Islet precursor cell (in vitro differentiated cells): ENCODE measurements around the gene CHRNA5.
"Not testable (repeated sequence)": the region's sequence is repeated elsewhere in the genome, so short reads cannot be mapped to it uniquely, and the experiment has no call there.

ENCODE experiments used
- DNase-seq: peaks from one replicate; pipeline ENCODE4 v3.0.0-alpha.2; 2018

The CHRNA5 gene

GRCh38 chr15:78565097-78565950, at the start of gene CHRNA5:
TSS of gene CHRNA5 (plus strand) at chr15:78565520. CDS start at chr15:78565720, 200 bp downstream.
- DNase-seq, result peak; percentile 99

GRCh38 chr15:78520035-78520434, 45.3 kb upstream of the CHRNA5 start:
- not testable (repeated sequence) for DNase-seq

DNA sequence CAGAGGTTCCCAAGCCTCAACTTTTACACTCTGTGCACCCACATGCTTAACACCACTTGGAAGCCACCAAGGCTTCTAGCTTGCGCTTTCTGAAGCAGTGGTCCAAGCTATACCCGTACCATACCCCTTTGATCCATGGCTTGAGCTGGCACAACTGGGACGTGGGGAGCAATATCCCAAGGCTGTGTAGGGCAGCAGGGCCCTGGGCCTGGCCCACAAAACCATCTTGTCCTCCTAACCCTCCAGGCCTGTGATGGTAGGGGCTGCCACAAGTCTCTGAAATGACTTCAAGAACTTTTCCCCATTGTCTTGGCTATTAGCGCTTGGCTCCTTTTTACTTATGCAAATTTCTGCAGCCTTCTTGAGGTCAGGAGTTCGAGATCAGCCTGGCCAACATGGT, 41.1 kb upstream of the CHRNA5 start:
- no peak for DNase-seq

DNA sequence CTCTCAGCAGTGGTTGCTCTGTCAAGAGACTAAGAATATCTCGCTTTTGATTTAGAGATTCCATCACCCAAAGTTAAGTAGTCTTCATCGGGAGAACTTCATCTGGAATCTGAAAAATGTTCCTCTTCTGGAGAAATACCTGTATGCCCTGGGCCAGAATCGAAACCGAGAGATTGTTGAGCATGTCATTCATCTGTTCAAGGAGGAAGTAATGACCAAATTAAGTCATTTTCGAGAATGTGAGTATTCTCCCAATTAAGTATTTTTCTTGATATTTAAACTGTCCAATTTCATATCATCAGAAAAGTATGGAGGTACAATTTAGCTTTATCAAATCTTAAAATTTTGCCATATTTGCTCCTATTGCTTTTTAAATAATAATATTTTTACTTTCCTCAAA, 38.0 kb upstream of the CHRNA5 start:
- DNase-seq, result no peak

- DNase-seq, result no peak
Measured at GRCh38 chr15:78533331-78533730, 32.0 kb upstream of the CHRNA5 start.

- no peak for DNase-seq
Measured at GRCh38 chr15:78536134-78536533, 29.2 kb upstream of the CHRNA5 start.

DNA sequence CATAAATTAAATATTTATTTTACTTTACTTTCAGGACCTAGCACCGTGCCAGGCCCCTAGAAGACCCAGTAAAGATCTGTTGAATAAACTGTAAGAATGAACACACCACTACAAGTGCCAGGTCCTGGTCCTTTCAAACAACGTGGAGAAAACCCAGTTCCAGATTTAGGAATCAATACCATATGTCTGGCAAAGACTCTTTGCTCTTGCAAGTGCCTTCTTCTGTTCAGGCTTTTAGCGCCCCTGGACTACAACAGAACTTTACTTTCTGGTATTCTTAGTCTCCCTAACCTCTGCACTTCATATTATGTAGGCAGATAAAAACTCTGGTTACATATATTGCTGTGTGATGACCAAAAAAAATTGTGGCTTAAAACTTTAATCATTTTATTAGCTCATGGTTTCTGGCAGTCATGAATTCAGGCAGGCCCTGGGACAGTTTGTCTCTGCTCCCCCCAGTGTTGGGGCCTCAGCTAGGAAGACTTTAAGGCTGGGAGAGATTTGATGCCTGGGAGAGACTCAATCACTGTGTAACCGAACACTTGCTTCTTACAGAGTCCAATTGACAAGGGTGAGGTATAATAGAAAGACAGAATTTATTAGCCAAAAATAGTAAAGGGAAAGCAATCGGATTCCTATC, 27.9 kb upstream of the CHRNA5 start:
- DNase-seq, result no peak

DNA sequence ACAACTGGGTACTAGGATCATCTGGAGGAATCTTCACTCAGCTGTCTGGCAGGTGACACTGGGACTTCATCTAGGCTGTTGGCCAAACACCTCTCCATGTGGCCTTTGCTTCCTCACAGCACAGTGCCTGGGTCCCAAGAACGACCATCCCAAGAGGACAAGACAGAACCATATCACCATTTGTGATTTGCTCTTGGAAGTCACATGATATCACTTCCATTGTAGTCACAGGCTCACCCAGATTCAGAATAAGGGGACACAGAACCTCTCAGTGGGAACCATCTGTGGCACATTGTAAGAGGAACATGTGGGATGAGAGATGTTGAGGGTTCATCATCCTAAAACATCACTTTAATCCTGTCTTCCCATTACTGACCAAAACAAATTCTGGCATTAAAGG, 27.0 kb upstream of the CHRNA5 start:
- DNase-seq, result no peak

- not testable (repeated sequence) for DNase-seq
Measured at GRCh38 chr15:78539464-78540140, 25.7 kb upstream of the CHRNA5 start.

DNA sequence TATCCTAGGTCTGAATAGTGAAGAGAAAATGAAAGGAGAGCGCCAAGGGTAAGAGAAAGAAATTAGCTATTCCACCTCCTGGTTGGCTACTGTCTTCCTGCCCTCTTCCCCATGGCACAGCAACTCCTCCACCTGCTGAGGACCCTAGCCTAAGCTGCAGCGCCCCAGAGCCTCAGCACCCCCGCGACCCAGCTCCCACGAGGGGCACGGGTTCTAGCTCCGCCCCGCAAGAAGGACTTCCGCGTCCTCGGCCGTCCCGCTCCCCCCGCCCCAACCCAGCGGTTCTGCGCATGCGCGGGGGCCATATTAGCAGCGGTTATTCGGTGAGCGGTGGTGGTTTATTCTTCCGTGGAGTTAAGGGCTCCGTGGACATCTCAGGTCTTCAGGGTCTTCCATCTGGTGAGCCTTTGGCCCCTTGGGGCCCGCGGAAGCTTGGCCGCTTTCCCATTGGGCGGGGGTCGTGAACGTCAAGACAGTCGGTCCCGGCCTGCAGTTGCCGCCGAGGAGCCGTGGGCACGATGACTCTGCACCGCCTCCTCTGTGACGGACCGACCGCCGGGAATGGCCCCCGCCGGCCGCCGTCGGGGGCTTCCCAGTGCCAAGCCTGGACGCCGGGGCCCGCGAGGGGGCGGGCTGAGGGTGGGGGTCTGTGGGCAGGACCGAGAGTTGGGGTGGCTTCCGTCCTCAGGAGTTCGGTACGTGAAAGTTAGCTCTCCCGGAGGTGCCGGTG, 25.0 kb upstream of the CHRNA5 start, which contains the start of gene PSMA4:
Gene PSMA4 (plus strand): TSS at position 304 of the 730 bp plus-strand sequence. CDS start 1,484 bp downstream, outside the sequence.
- peak; percentile 93 for DNase-seq

- no peak for DNase-seq
Measured at GRCh38 chr15:78540871-78541743, 24.2 kb upstream of the CHRNA5 start.

- DNase-seq, result no peak
Measured at GRCh38 chr15:78541744-78542034, 23.6 kb upstream of the CHRNA5 start.

GRCh38 chr15:78542647-78543046, 22.7 kb upstream of the CHRNA5 start:
- no peak for DNase-seq

DNA sequence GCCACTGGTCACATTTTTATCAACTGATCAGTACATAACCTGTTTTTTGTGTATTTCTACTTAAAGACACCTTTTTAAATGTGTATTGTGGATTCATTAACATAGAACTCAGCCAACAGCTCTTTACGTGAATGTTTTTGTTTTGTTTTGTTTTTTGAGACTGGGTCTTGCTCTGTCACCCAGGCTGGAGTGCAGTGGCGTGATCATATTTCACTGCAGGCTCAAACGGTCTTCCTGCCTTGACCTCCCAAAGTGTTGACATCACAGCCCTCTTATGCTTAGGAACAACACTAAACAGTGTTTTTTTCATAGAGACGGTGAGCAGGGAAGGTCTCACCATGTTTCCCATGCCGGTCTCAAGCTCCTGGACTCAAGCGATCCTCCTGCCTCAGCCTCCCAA, 15.1 kb upstream of the CHRNA5 start:
- DNase-seq, result no peak

DNA sequence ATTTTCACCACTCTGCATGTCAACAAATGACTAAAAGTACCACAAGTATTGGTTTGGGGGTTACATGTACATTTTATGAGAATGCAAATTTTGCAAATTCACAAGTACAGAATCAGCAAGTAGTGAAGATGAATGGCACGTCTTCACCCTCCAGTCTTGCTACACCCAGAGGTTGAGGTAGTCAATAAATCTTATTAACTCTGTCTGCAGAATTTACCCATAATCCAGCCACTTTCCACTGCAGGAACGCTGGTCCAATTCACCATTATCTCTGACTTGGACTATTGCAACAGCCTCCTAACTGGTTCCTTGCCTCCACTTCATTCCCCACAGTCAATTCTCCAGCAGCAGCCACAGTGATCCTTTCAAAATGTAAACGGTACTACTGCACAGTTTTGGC, 14.5 kb upstream of the CHRNA5 start:
- DNase-seq, result no peak

DNA sequence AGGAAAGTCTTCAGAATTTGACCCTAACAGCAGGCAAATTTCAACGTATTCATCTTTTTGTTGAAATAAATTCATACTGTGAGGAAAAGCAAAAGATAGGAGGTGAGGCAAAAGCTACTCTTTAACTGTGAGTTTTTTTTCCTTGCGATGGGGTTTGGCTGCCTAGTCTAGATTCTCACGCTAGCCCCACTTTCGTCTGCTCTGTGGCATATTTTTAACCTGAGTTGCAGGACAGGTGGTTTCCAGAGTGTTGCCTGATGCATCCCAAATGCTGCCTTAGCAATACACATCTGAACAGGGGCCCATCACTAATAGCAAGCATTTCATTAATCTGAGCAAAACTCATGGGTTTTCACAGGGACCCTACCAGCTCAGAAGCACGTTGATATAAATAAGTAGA, 13.4 kb upstream of the CHRNA5 start:
- no peak for DNase-seq

DNA sequence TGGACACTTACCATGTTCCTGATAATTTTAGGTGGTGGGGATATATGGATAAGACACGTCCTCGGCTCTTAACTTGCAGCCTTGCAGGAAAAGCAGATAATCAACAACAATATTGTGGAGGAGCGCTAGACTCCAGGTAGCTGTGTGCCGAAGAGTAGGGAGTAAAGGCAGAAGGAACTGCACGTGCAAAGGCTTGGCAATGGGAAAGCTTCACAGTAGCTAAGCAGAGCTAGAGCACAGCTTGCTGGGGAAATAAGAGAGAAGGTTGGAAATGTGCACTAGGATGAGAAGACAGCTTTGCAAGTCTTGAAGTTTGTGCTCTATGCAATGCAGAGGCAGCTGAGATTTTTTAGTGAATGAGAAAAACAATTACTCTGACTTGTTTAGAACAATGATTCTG, 12.7 kb upstream of the CHRNA5 start:
- DNase-seq, result no peak

GRCh38 chr15:78560201-78560600, 5.1 kb upstream of the CHRNA5 start:
- not testable (repeated sequence) for DNase-seq

- no peak for DNase-seq
Measured at GRCh38 chr15:78561490-78561889, 3.8 kb upstream of the CHRNA5 start.

DNA sequence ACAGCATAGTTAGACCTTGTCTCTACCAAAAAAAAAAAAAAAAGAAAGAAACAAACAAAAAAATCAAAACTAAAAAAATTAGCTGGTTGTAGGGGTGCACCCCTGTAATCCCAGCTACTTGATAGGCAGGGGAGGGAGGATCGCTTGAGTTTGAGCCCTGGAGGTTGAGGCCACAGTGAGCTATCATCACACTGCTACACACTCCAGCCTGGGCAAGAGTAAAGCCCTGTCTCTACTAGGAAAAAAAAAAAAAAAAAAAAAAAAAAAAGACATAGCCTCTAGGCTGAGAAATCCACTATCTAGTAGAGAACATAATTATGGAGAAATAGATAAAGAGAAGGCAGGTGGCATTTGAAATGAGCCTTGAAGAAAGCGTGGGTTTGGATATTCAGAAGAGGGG, 2.2 kb upstream of the CHRNA5 start:
- no peak for DNase-seq

DNA sequence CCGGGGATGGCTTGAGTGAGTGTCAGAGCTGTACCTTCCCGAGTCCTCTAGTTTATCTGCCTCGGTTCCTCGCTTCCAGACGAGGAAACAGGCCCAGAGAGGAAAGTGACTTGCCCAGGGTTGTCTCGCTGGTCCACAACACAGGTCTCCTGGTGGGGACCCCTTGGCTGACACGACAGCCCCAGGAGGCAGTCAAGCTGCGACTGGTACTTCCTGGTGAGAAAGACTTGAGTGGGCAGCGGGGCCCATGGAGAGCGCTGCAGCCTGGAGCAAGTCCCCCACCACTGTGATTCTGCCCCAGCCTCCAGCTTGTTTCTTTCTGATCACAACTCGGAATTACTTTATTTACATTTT, 600 bp upstream of the CHRNA5 start:
- DNase-seq, result peak; percentile 57
